CD4-positive, alpha-beta T cell (primary cell): Measurements from ENCODE around the gene CNTFR. TPM values are rescaled to one million over a fixed set of nuclear protein-coding genes. Genes with fewer than 3 reads are reported as not detected.

Source experiments
- ATAC-seq: fragments of 200-7000 bp; cut with Tn5 transposase; one replicate; pipeline ENCODE4 v1.10.0; 2022; ENCODE audit warnings: mild to moderate bottlenecking; ENCODE audit not compliant: poor library complexity
- CTCF ChIA-PET: fragments of 350-600 bp; sonication (Branson Sonifier 250); formaldehyde crosslinking; loops from one replicate; lab custom pipeline; 2021; ENCODE audit warnings: antibody characterized with exemption, inconsistent platforms; lab: Charles Lee
- POLR2A ChIA-PET: fragments of 350-600 bp; sonication (Branson Sonifier 250); formaldehyde crosslinking; loops from one replicate; lab custom pipeline; 2021; ENCODE audit warnings: antibody characterized with exemption, inconsistent platforms; lab: Charles Lee
- DNase-seq, 14 experiments: peaks; one replicate each; pipeline ENCODE4 v3.0.0-alpha.2; 2013 to 2020; ENCODE audit warnings: mixed read lengths in 2 of 14
- H3K27ac ChIP-seq, 2 donors: one replicate each; pipeline versions ENCODE4 v1.5.1 to v1.7.0; 2013; ENCODE audit warnings: low read length in 2 of 2, low read depth in 1 of 2, mild to moderate bottlenecking in 1 of 2
- H3K27me3 ChIP-seq, 2 experiments: 1 replicate in 1 of 2; 2 replicates in 1 of 2; pipeline versions ENCODE4 v1.6.1 to v1.7.0; 2013; ENCODE audit warnings: low read length in 2 of 2, control low read depth in 1 of 2, mild to moderate bottlenecking in 1 of 2, moderate library complexity in 1 of 2; ENCODE audit not compliant: insufficient read depth in 2 of 2, control insufficient read depth in 1 of 2
- H3K36me3 ChIP-seq: one replicate; pipeline ENCODE4 v1.6.1; 2013; ENCODE audit warnings: low read length, control low read depth; ENCODE audit not compliant: insufficient read depth
- H3K4me1 ChIP-seq: one replicate; pipeline ENCODE4 v1.6.1; 2013; ENCODE audit warnings: low read length, control low read depth; ENCODE audit not compliant: insufficient read depth
- H3K4me3 ChIP-seq: one replicate; pipeline ENCODE4 v1.5.1; 2013; ENCODE audit warnings: mild to moderate bottlenecking, low read length, moderate library complexity
- H3K9me3 ChIP-seq, 2 experiments: 1 replicate in 1 of 2; 2 replicates in 1 of 2; pipeline versions ENCODE4 v1.6.1 to v1.7.0; 2013; ENCODE audit warnings: low read length in 2 of 2, mild to moderate bottlenecking in 2 of 2, control low read depth in 1 of 2, moderate library complexity in 1 of 2; ENCODE audit not compliant: control insufficient read depth in 1 of 2, insufficient read depth in 1 of 2
- H3K27ac Mint-ChIP-seq: one replicate; pipeline ENCODE4 v1.8.0; 2020; ENCODE audit warnings: mixed read lengths
- H3K27me3 Mint-ChIP-seq: one replicate; pipeline ENCODE4 v1.8.0; 2021; ENCODE audit warnings: mixed read lengths
- H3K36me3 Mint-ChIP-seq: one replicate; pipeline ENCODE4 v1.8.0; 2021; ENCODE audit warnings: low read depth, mixed read lengths
- H3K4me1 Mint-ChIP-seq: one replicate; pipeline ENCODE4 v1.8.0; 2021; ENCODE audit warnings: low read depth, mixed read lengths
- H3K4me3 Mint-ChIP-seq: one replicate; pipeline ENCODE4 v1.8.0; 2020; ENCODE audit warnings: mild to moderate bottlenecking, mixed read lengths
- H3K9me3 Mint-ChIP-seq: one replicate; pipeline ENCODE4 v1.8.0; 2020; ENCODE audit warnings: mixed read lengths
- CTCF ChIP-seq: fragments of 200-600 bp; IDR thresholded peaks from one replicate; pipeline ENCODE4 v1.8.0; 2022; ENCODE audit warnings: antibody characterized with exemption, mild to moderate bottlenecking
- intact Hi-C, 2 experiments: fragments of 100-400 bp; cut with DNase I in 1 of 2; cut with micrococcal nuclease in 1 of 2; formaldehyde crosslinking; loops; one replicate each; pipeline versions ENCODE4 v1.15.1 to v1.9.0; 2023 to 2025; cut with DNase I, micrococcal nuclease
- total RNA-seq, 174 experiments: library from RNA in 2 of 174; stranded (reverse) in 2 of 174; gene quantifications; one replicate each; pipeline ENCODE4 v1.2.3 and lab custom pipeline; 2021 to 2026

The CNTFR gene
- total RNA-seq, 2 experiments from 2014 or later: not detected

- no peak overlapping the region for H3K4me3 Mint-ChIP-seq
These were observed 29.7 kb downstream of the CNTFR start for GRCh38 chr9:34559624-34560455.

GRCh38 chr9:34558919-34559623 lies 30.5 kb downstream of the CNTFR start:
- Mint-ChIP-seq H3K27me3 (peaks cover 64% of the 10 kb centered on the region), H3K4me1 (no peaks in the 10 kb centered on the region), H3K4me3 (no peak overlapping the region), H3K27ac (no peak overlapping the region), H3K9me3 (no peaks in the 10 kb centered on the region), H3K36me3 (no peaks in the 10 kb centered on the region)
- ChIA-PET CTCF (no interaction called here), POLR2A (no interaction called here)
- no peak overlapping the region for H3K4me3 ChIP-seq
- intact Hi-C loops: no loop called here
- H3K27ac ChIP-seq: no peak overlapping the region
- H3K36me3 ChIP-seq: no peaks in the 10 kb centered on the region
- H3K27me3 ChIP-seq: peaks cover 14 to 22% of the 10 kb centered on the region in 2 experiments
- peaks cover 0 to 11% of the 10 kb centered on the region in 2 experiments for H3K9me3 ChIP-seq
- no peak for TF ChIP-seq CTCF
- no peak for ATAC-seq
- H3K4me1 ChIP-seq: no peaks in the 10 kb centered on the region
- DNase-seq: no peak

More at GRCh38 chr9:34559624-34560455, 29.7 kb downstream of the CNTFR start:
- no peaks in the 10 kb centered on the region for H3K9me3 Mint-ChIP-seq
- ChIA-PET POLR2A (no interaction called here), CTCF (no interaction called here)
- TF ChIP-seq CTCF: no peak
- no peaks in the 10 kb centered on the region for H3K36me3 Mint-ChIP-seq
- no peak for DNase-seq
- H3K27me3 Mint-ChIP-seq: peaks cover 64% of the 10 kb centered on the region
- Histone ChIP-seq H3K36me3 (no peaks in the 10 kb centered on the region), H3K27me3 (peaks cover 14 to 22% of the 10 kb centered on the region in 2 experiments), H3K27ac (no peak overlapping the region), H3K9me3 (peaks cover 0 to 11% of the 10 kb centered on the region in 2 experiments), H3K4me3 (no peak overlapping the region), H3K4me1 (no peaks in the 10 kb centered on the region)
- ATAC-seq: no peak
- no peak overlapping the region for H3K27ac Mint-ChIP-seq
- intact Hi-C loops: no loop called here
- no peaks in the 10 kb centered on the region for H3K4me1 Mint-ChIP-seq

- POLR2A ChIA-PET: no interaction called here
- intact Hi-C loops: no loop called here
These were observed 31.2 kb downstream of the CNTFR start for GRCh38 chr9:34558364-34558763.

More at GRCh38 chr9:34558364-34558763, 31.2 kb downstream of the CNTFR start:
- Histone ChIP-seq H3K4me3 (no peak overlapping the region), H3K27ac (no peak overlapping the region), H3K27me3 (peaks cover 14 to 22% of the 10 kb centered on the region in 2 experiments), H3K36me3 (no peaks in the 10 kb centered on the region), H3K4me1 (no peaks in the 10 kb centered on the region), H3K9me3 (peaks cover 0 to 11% of the 10 kb centered on the region in 2 experiments)
- H3K4me3 Mint-ChIP-seq: no peak overlapping the region
- H3K36me3 Mint-ChIP-seq: no peaks in the 10 kb centered on the region
- H3K27ac Mint-ChIP-seq: no peak overlapping the region
- CTCF ChIA-PET: no interaction called here
- DNase-seq (no peak), ATAC-seq (no peak)
- TF ChIP-seq CTCF: no peak
- peaks cover 58% of the 10 kb centered on the region for H3K27me3 Mint-ChIP-seq
- H3K4me1 Mint-ChIP-seq: no peaks in the 10 kb centered on the region
- no peaks in the 10 kb centered on the region for H3K9me3 Mint-ChIP-seq
